Nephron (organoid): ENCODE data around the gene CACNA1C.

ENCODE experiments used
- H3K27ac Mint-ChIP-seq, 3 experiments: 2 replicates each; pipeline ENCODE4 v1.8.0; 2020; ENCODE audit warnings: mixed read lengths in 3 of 3, mild to moderate bottlenecking in 2 of 3, moderate library complexity in 1 of 3
- H3K27me3 Mint-ChIP-seq: 2 replicates; pipeline ENCODE4 v1.8.0; 2021; ENCODE audit warnings: low read depth, mild to moderate bottlenecking, moderate library complexity, mixed read lengths
- H3K36me3 Mint-ChIP-seq: 2 replicates; pipeline ENCODE4 v1.8.0; 2020; ENCODE audit warnings: low read depth, mixed read lengths
- H3K4me1 Mint-ChIP-seq: 2 replicates; pipeline ENCODE4 v1.8.0; 2020; ENCODE audit warnings: mixed read lengths
- H3K4me3 Mint-ChIP-seq, 3 experiments: 2 replicates each; pipeline ENCODE4 v1.8.0; 2020; ENCODE audit warnings: mild to moderate bottlenecking in 3 of 3, mixed read lengths in 3 of 3, moderate library complexity in 2 of 3
- H3K9me3 Mint-ChIP-seq: 2 replicates; pipeline ENCODE4 v1.8.0; 2020; ENCODE audit warnings: mixed read lengths
- TF ChIP-seq, protein P1 (sequence below), 3 experiments: fragments of 200-600 bp; sonication (generic); IDR thresholded peaks; one replicate each; pipeline ENCODE4 v1.5.0; 2021; ENCODE audit warnings: antibody characterized with exemption in 3 of 3; ENCODE audit not compliant: unreplicated experiment in 3 of 3

Gene CACNA1C

DNA sequence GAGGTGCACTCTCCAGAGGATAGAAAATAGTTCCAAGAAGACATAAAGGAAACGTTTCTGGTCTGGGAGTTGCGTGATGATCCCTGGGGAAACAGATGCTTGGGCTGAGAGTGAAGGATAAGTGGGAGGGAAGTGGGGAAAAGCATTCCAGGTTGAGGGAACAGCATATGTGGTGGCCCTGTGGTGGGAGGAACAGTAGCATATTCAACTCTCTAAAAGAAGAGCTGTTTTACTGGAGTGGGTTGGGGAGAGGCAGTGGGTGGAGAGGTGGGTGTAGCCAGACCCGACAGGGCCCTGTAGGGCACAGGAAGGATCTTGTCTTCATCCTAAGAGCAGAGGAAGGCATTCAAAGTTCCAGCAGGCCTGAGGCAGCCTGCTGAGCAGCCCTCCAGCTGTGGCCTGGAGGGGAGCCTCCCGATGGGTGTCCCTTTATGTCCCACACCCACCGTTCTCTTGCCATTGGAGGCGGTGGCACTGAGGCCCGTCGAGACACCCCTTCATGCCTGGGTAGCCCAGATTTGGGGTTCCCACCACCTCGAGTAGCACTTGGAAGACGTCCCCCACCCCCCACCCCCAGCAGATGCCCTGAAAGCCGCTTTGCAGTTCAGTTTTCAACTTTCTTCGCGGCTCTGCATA, 431.5 kb downstream of the CACNA1C start:
- Mint-ChIP-seq H3K4me3 (no peak overlapping the region), H3K9me3 (no peaks in the 10 kb centered on the region), H3K27ac (no peak overlapping the region), H3K4me1 (no peaks in the 10 kb centered on the region), H3K27me3 (peaks cover 17% of the 10 kb centered on the region), H3K36me3 (peaks cover 3% of the 10 kb centered on the region)
- TF ChIP-seq, protein P1, sequence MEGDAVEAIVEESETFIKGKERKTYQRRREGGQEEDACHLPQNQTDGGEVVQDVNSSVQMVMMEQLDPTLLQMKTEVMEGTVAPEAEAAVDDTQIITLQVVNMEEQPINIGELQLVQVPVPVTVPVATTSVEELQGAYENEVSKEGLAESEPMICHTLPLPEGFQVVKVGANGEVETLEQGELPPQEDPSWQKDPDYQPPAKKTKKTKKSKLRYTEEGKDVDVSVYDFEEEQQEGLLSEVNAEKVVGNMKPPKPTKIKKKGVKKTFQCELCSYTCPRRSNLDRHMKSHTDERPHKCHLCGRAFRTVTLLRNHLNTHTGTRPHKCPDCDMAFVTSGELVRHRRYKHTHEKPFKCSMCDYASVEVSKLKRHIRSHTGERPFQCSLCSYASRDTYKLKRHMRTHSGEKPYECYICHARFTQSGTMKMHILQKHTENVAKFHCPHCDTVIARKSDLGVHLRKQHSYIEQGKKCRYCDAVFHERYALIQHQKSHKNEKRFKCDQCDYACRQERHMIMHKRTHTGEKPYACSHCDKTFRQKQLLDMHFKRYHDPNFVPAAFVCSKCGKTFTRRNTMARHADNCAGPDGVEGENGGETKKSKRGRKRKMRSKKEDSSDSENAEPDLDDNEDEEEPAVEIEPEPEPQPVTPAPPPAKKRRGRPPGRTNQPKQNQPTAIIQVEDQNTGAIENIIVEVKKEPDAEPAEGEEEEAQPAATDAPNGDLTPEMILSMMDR (IDR thresholded peaks at IDR 0.05; ENCODE audit: unreplicated experiment in 3 of 3): no peak

DNA sequence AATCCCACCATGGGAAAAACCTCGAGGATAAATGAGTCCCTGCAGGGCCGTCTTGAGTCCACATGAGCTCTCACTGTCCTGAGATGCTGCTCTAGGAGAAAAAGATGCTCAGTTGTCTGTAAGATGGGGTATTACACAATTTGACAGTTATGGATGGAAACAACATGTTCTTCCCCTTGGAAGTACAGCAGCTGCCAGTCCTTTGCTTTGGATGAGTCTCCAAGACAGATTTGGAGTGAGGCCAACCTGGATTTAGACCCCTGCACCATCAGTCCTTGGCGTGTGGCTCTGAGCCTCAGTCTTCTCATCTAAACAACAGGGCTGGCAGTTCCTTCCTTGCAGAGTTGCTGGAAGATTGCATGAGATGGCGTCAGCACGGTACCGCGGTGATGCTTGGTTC, 432.9 kb downstream of the CACNA1C start:
- H3K9me3 Mint-ChIP-seq: no peaks in the 10 kb centered on the region
- H3K36me3 Mint-ChIP-seq: peaks cover 3% of the 10 kb centered on the region
- no peak overlapping the region for H3K4me3 Mint-ChIP-seq
- peaks cover 18% of the 10 kb centered on the region for H3K27me3 Mint-ChIP-seq
- TF ChIP-seq, protein P1 (IDR thresholded peaks at IDR 0.05; ENCODE audit: unreplicated experiment in 3 of 3): no peak
- H3K4me1 Mint-ChIP-seq: no peaks in the 10 kb centered on the region
- H3K27ac Mint-ChIP-seq: no peak overlapping the region

DNA sequence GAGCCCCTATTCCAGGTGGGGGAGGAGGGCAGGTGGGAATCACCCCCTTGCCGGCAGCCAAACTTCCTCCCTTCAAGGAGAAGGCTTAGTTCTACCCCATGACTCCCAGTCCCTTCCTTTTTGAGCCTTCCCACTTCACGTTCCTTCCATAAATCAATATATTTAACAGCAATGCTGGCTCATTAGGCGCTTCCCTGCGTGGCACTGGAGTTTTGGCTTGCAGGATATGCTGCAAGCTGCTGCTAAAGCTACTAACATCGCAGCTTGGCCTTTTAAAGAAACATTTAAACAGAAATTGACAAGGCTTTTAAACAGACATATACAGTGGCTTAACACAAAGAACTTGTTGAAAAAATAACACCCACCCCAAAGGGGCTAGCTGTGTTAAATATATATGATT, 434.0 kb downstream of the CACNA1C start:
- Mint-ChIP-seq H3K4me1 (no peaks in the 10 kb centered on the region), H3K27ac (peak overlapping the region in 1 of 3 experiments; percentile 4), H3K36me3 (peaks cover 3% of the 10 kb centered on the region), H3K27me3 (peaks cover 18% of the 10 kb centered on the region), H3K4me3 (no peak overlapping the region), H3K9me3 (no peaks in the 10 kb centered on the region)
- TF ChIP-seq, protein P1 (IDR thresholded peaks at IDR 0.05; ENCODE audit: unreplicated experiment in 3 of 3): no peak

DNA sequence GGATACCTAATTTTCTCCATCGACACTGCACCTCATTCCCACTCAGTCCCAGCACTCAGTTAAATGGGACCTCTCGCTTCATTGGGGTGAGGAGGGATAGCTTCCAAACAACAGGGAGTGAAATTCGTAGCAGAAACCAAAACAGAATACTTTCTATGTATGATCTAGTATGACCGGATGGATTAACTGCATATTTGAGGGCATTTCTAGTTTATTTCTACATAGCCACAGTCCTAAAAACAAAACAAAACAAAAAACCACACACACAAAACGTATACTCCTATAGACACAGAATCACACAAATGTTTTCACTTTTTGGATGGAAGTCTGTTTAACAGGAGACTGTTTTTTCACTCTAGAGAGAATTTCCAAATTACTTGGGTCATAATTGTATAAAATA, 434.5 kb downstream of the CACNA1C start:
- Mint-ChIP-seq H3K27ac (peak overlapping the region in 1 of 3 experiments; percentile 4), H3K36me3 (peaks cover 3% of the 10 kb centered on the region), H3K4me1 (no peaks in the 10 kb centered on the region), H3K27me3 (peaks cover 18% of the 10 kb centered on the region), H3K9me3 (no peaks in the 10 kb centered on the region), H3K4me3 (no peak overlapping the region)
- TF ChIP-seq, protein P1 (IDR thresholded peaks at IDR 0.05; ENCODE audit: unreplicated experiment in 3 of 3): no peak

DNA sequence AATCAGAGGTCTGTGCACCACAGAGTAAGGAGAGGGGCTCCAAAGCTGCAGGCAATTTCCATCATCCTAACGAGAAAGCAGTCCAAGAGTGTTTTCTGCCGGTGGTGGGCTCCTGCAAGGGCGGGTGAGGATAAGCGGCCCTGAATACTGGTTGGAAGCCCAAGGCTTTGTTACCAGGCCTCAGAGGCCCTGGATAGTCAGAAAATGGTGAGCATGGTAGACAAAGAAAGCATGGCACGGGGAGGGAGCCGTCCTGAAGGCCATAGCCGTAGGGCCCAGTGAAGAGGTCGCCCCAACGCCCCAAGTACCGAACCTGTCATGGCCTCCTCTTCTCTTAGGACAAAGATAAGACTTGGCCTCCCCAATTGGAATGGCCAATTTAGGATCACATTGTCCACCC, 435.3 kb downstream of the CACNA1C start:
- Mint-ChIP-seq H3K9me3 (no peaks in the 10 kb centered on the region), H3K27me3 (peaks cover 20% of the 10 kb centered on the region), H3K4me1 (no peaks in the 10 kb centered on the region), H3K36me3 (peaks cover 3% of the 10 kb centered on the region), H3K27ac (peak overlapping the region in 1 of 3 experiments; percentile 37), H3K4me3 (no peak overlapping the region)
- TF ChIP-seq, protein P1 (IDR thresholded peaks at IDR 0.05; ENCODE audit: unreplicated experiment in 3 of 3): no peak

DNA sequence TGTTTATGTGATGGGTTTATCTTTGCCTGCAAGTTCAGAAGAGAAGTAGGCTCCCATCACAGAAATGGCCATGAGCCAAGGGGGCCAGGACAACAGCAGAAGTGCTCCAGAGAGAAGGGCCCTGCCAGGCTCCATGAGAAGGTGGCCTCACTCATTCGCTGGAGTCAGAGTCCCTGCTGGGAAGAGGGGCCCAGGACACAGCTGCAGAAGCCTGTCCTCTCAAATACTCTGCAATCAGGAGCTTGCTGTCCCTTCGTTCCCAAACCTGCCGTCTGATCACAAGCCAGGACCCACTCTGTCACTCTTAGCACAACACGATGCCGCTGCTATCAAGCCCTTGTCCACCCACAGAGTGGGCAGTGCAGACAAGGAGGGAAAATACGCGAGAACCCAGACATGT, 435.8 kb downstream of the CACNA1C start:
- TF ChIP-seq, protein P1 (IDR thresholded peaks at IDR 0.05; ENCODE audit: unreplicated experiment in 3 of 3): no peak
- Mint-ChIP-seq H3K9me3 (no peaks in the 10 kb centered on the region), H3K27ac (no peak overlapping the region), H3K27me3 (peaks cover 21% of the 10 kb centered on the region), H3K4me3 (no peak overlapping the region), H3K36me3 (peaks cover 3% of the 10 kb centered on the region), H3K4me1 (no peaks in the 10 kb centered on the region)
